Right lobe of liver (tissue), 6 donors: Measurements from ENCODE around the gene EMC6. TPM values are rescaled to one million over a fixed set of nuclear protein-coding genes. Genes with fewer than 3 reads are reported as not detected.

ENCODE experiments used
- ATAC-seq, 4 donors: fragments of 200-7000 bp; cut with Tn5 transposase; one replicate each; pipeline ENCODE4 v1.9.1; 2020; ENCODE audit warnings: mild to moderate bottlenecking in 4 of 4, moderate library complexity in 4 of 4
- DNase-seq, 3 donors: peaks; one replicate each; pipeline ENCODE4 v3.0.0-alpha.2; 2020
- H3K27ac ChIP-seq, 3 donors: fragments of 200-600 bp; one replicate each; pipeline ENCODE4 v1.8.0; 2022
- H3K27me3 ChIP-seq, 2 donors: fragments of 200-600 bp; one replicate each; pipeline ENCODE4 v1.8.0; 2022
- H3K36me3 ChIP-seq, 4 donors: fragments of 200-600 bp; sonication (generic) in 1 of 4; one replicate each; pipeline versions ENCODE4 v1.5.1 to v1.8.0; 2017 to 2022; ENCODE audit warnings: control low read depth in 1 of 4
- H3K4me1 ChIP-seq, 4 donors: fragments of 200-600 bp; sonication (generic) in 1 of 4; one replicate each; pipeline versions ENCODE4 v1.5.1 to v1.8.0; 2017 to 2022; ENCODE audit warnings: control low read depth in 1 of 4
- H3K4me3 ChIP-seq, 3 donors: fragments of 200-600 bp; one replicate each; pipeline ENCODE4 v1.8.0; 2022
- H3K9me3 ChIP-seq, 4 donors: fragments of 200-600 bp; sonication (generic) in 1 of 4; one replicate each; pipeline versions ENCODE4 v1.5.1 to v1.8.0; 2017 to 2022; ENCODE audit warnings: control low read depth in 1 of 4
- POLR2A ChIP-seq: fragments of 450-650 bp; IDR thresholded peaks from one replicate; pipeline ENCODE4 v1.6.1; 2017; ENCODE audit warnings: antibody characterized with exemption, mild to moderate bottlenecking
- WGBS: methylation state at CpG from one replicate; pipeline ENCODE4 v1.1.6; 2018; ENCODE audit warnings: low coverage, low lambda C conversion rate; ENCODE audit not compliant: insufficient coverage; ENCODE audit errors: missing lambda C conversion rate; 5-methylcytosine and 5-hydroxymethylcytosine counted together
- intact Hi-C, 2 donors: fragments of 100-400 bp; cut with DNase I; formaldehyde crosslinking; loops; one replicate each; pipeline versions ENCODE4 v1.11.2 to v1.14.1; 2022
- total RNA-seq, 6 experiments: library from RNA; depleted of rRNA in 2 of 6; stranded (reverse); fragments of >200 nt in 2 of 6; fragmentation: NEBNext Ultra II Directional in 3 of 6; extraction: Animal tissue kit (Norgen Biotek cat#: 25700) in 3 of 6; gene quantifications; one replicate each; pipeline versions ENCODE4 v1.1.0 to v1.2.4, GENCODE V29; 2016 to 2023
- TF ChIP-seq, protein P1 (sequence below), 4 donors: fragments of 200-600 bp in 3 of 4; fragments of 450-650 bp in 1 of 4; IDR thresholded peaks; one replicate each; pipeline versions ENCODE4 v1.5.1 to v1.8.0; 2016 to 2022; ENCODE audit warnings: antibody characterized with exemption in 4 of 4, mild to moderate bottlenecking in 2 of 4
- donor health status: DM: no; HTN: yes; CAD: no.
- donor health status: DM: no; HTN: no; CAD: no.
- donor health status: DM: no; HTN: no; CAD: no.
- donor health status: DM: no; HTN: yes; CAD: no.
- donor health status: DM: no; HTN: yes; CAD: no.

The EMC6 gene
- total RNA-seq, 6 experiments from 2014 or later: 19.7 to 27.7 (median 24.4) TPM

DNA sequence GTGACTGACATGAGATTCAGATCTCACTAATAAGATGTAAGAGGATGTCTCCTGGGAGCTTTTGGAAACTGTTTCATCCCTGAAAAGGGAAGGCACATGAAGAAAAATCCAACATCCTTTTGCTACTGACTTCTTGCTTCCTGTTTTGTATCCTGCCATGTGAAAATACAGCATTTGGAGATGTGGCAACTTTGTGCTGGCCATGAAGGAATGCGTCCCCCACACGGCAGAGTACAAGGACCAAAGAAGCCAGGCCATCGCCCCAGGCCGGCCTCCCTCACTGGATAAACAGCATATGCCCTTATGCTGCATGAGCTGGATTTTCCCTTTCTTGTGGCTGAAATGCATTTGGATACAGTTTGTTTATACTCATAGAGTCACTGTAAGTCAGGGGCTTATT, 49.6 kb downstream of the EMC6 start:
- no peaks in the 10 kb centered on the region for H3K27me3 ChIP-seq
- ATAC-seq: no peak
- no peak for TF ChIP-seq POLR2A
- TF ChIP-seq, protein P1, sequence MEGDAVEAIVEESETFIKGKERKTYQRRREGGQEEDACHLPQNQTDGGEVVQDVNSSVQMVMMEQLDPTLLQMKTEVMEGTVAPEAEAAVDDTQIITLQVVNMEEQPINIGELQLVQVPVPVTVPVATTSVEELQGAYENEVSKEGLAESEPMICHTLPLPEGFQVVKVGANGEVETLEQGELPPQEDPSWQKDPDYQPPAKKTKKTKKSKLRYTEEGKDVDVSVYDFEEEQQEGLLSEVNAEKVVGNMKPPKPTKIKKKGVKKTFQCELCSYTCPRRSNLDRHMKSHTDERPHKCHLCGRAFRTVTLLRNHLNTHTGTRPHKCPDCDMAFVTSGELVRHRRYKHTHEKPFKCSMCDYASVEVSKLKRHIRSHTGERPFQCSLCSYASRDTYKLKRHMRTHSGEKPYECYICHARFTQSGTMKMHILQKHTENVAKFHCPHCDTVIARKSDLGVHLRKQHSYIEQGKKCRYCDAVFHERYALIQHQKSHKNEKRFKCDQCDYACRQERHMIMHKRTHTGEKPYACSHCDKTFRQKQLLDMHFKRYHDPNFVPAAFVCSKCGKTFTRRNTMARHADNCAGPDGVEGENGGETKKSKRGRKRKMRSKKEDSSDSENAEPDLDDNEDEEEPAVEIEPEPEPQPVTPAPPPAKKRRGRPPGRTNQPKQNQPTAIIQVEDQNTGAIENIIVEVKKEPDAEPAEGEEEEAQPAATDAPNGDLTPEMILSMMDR (IDR thresholded peaks at IDR 0.05): no peak
- no peak for DNase-seq
- intact Hi-C loops: no loop called here
- no peaks in the 10 kb centered on the region for H3K9me3 ChIP-seq
- 65% methylated on average over 4 of the region's 4 CpGs for WGBS
- no peak overlapping the region for H3K4me3 ChIP-seq
- peaks cover 0 to 40% (median 17%) of the 10 kb centered on the region in 4 donors for H3K36me3 ChIP-seq
- H3K27ac ChIP-seq: no peak overlapping the region
- H3K4me1 ChIP-seq: peaks cover 0 to 8% (median 0%) of the 10 kb centered on the region in 4 donors

DNA sequence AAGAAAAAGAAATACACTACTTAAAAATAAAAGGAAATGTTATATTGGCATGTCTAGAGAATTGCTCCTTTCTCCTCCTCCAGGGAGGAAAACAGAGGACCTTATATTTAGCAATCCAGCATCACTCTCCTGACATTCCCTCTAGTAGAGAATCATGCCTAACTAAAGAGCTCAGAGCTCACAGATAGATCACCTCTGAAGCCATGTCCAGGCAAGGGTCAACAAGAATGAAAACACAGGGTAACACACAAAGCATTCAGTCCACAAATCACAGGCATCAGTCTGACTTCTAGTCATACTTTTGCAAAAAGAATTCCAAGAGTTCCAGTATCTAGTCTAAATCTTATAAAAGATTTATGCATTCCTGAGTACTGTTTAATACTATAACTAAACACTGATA, 50.7 kb downstream of the EMC6 start:
- no peak overlapping the region for H3K4me3 ChIP-seq
- no peak overlapping the region for H3K27ac ChIP-seq
- TF ChIP-seq, protein P1 (IDR thresholded peaks at IDR 0.05): no peak
- no peak for TF ChIP-seq POLR2A
- peaks cover 0 to 40% (median 17%) of the 10 kb centered on the region in 4 donors for H3K36me3 ChIP-seq
- no peaks in the 10 kb centered on the region for H3K9me3 ChIP-seq
- ATAC-seq: no peak
- peaks cover 0 to 11% (median 0%) of the 10 kb centered on the region in 4 donors for H3K4me1 ChIP-seq
- intact Hi-C loops: no loop called here
- H3K27me3 ChIP-seq: no peaks in the 10 kb centered on the region
- DNase-seq: no peak

Other genes starting within 250 kb of the EMC6 start
- not detected for gene OR1E2, start 235.0 kb upstream of the EMC6 start, total RNA-seq
- not detected for gene SPATA22, start 197.0 kb upstream of the EMC6 start, total RNA-seq
- gene ASPA, start 192.8 kb upstream of the EMC6 start, total RNA-seq: 1 to 10 TPM; 1.7 to 6.0 (median 4.2) TPM
- 1 to 10 TPM in 1 of 6 experiments, under 1 TPM in 4, not detected in 1; 0.12 to 2.1 (median 0.37) TPM for gene TRPV3, start 111.0 kb upstream of the EMC6 start, total RNA-seq
- 10 to 100 TPM in 1 of 6 experiments, 1 to 10 TPM in 5; 3.1 to 12.0 (median 6.4) TPM for gene TRPV1, start 59.4 kb upstream of the EMC6 start, total RNA-seq
- 10 to 100 TPM; 13.5 to 26.1 (median 22.8) TPM for gene SHPK, start 32.6 kb upstream of the EMC6 start, total RNA-seq
- gene CTNS, start 32.1 kb upstream of the EMC6 start, total RNA-seq: 10 to 100 TPM in 2 of 6 experiments, 1 to 10 TPM in 4; 6.7 to 30.3 (median 9.4) TPM
- gene TAX1BP3, start 234 bp upstream of the EMC6 start, total RNA-seq: 10 to 100 TPM in 4 of 6 experiments, 1 to 10 TPM in 2; 8.1 to 60.9 (median 34.7) TPM
- gene P2RX5, start 27.3 kb downstream of the EMC6 start, total RNA-seq: 1 to 10 TPM in 1 of 6 experiments, under 1 TPM in 5; 0.13 to 1.1 (median 0.40) TPM
- 1 to 10 TPM in 1 of 6 experiments, under 1 TPM in 4, not detected in 1; 0.07 to 1.1 (median 0.27) TPM for gene HASPIN, start 55.1 kb downstream of the EMC6 start, total RNA-seq
- gene ITGAE, start 132.4 kb downstream of the EMC6 start, total RNA-seq: 1 to 10 TPM; 5.4 to 7.7 (median 5.8) TPM
- 10 to 100 TPM in 4 of 6 experiments, 1 to 10 TPM in 2; 8.6 to 15.1 (median 10.5) TPM for gene NCBP3, start 177.4 kb downstream of the EMC6 start, total RNA-seq
- gene CAMKK1, start 224.2 kb downstream of the EMC6 start, total RNA-seq: 1 to 10 TPM in 2 of 6 experiments, under 1 TPM in 4; 0.35 to 1.1 (median 0.47) TPM
- gene P2RX1, start 247.7 kb downstream of the EMC6 start, total RNA-seq: under 1 TPM in 5 of 6 experiments, not detected in 1; 0.50 to 0.78 (median 0.58) TPM